Stomach (tissue), 9 donors: Measurements from ENCODE around the gene COQ7. TPM values are rescaled to one million over a fixed set of nuclear protein-coding genes. Genes with fewer than 3 reads are reported as not detected.
A peak's percentile ranks its signal among the peaks of the same experiment; 100 is the strongest.

Experiments
- DNase-seq, 2 donors: peaks; one replicate each; pipeline versions ENCODE4 v3.0.0 to v3.0.0-alpha.2; 2013 to 2019
- H3K27ac ChIP-seq, 5 donors: fragments of 200-600 bp in 4 of 5; sonication (generic) in 4 of 5; one replicate each; pipeline ENCODE4 v1.5.1; 2013 to 2019; ENCODE audit warnings: mild to moderate bottlenecking in 1 of 5, moderate library complexity in 1 of 5
- H3K27me3 ChIP-seq, 3 donors: fragments of 200-600 bp; sonication (generic); one replicate each; pipeline ENCODE4 v1.5.1; 2017 to 2019; ENCODE audit warnings: mixed run types in 1 of 3
- H3K36me3 ChIP-seq, 4 donors: fragments of 200-600 bp; sonication (generic); 1 replicate in 3 of 4; 2 replicates in 1 of 4; pipeline ENCODE4 v1.5.1; 2016 to 2019
- H3K4me1 ChIP-seq, 4 donors: fragments of 200-600 bp; sonication (generic); one replicate each; pipeline ENCODE4 v1.5.1; 2016 to 2019
- H3K4me3 ChIP-seq, 4 donors: fragments of 200-600 bp; sonication (generic) in 3 of 4; one replicate each; pipeline ENCODE4 v1.5.1; 2016 to 2019; ENCODE audit warnings: mild to moderate bottlenecking in 1 of 4
- H3K9me3 ChIP-seq, 4 donors: fragments of 200-600 bp; sonication (generic); one replicate each; pipeline ENCODE4 v1.5.1; 2016 to 2019
- CTCF ChIP-seq, 7 experiments: fragments of 450-650 bp in 4 of 7; fragments of 200-600 bp in 3 of 7; sonication (generic) in 3 of 7; IDR thresholded peaks; one replicate each; pipeline ENCODE4 v1.5.1; 2016 to 2019; ENCODE audit warnings: antibody characterized with exemption in 7 of 7, control low read depth in 2 of 7, mild to moderate bottlenecking in 1 of 7
- EP300 ChIP-seq: sonication (generic); formaldehyde crosslinking; IDR thresholded peaks from one replicate; pipeline ENCODE4 v1.6.1; 2017; ENCODE audit warnings: antibody characterized with exemption
- POLR2A ChIP-seq, 4 donors: fragments of 450-650 bp; IDR thresholded peaks; one replicate each; pipeline ENCODE4 v1.6.1; 2016; ENCODE audit warnings: antibody characterized with exemption in 4 of 4, control low read depth in 2 of 4, mild to moderate bottlenecking in 1 of 4, moderate library complexity in 1 of 4
- POLR2AphosphoS5 ChIP-seq, 3 donors: sonication (generic); formaldehyde crosslinking; IDR thresholded peaks; one replicate each; pipeline ENCODE4 v1.6.1; 2016; ENCODE audit warnings: antibody characterized with exemption in 3 of 3
- WGBS, 5 donors: extraction: QIAGEN DNeasy Blood & Tissue Kit in 3 of 5; methylation state at CpG; one replicate each; pipeline versions ENCODE4 v1.1.5 to v1.1.7; 2013 to 2018; 5-methylcytosine and 5-hydroxymethylcytosine counted together
- intact Hi-C: fragments of 100-400 bp; cut with DNase I; formaldehyde crosslinking; loops from one replicate; pipeline ENCODE4 v1.15.1; 2023; ENCODE audit warnings: low total_unique reads
- polyA plus RNA-seq, 3 donors: library from polyadenylated mRNA; stranded (reverse); fragments of 200-250 nt; gene quantifications; one replicate each; pipeline ENCODE4 v1.2.3, GENCODE V29; 2013
- total RNA-seq, 5 donors: library from RNA; depleted of rRNA; stranded (reverse); fragments of >200 nt; gene quantifications; one replicate each; pipeline versions ENCODE4 v1.1.0 to v1.2.3, GENCODE V29; 2014 to 2016
- donor health status: healthy with polysubstance abuse.
- donor health status: Bipolar disorder and iron deficiency.
- donor health status: healthy.

COQ7 gene
- total and polyA plus RNA-seq, 8 donors: 5.8 to 59.4 (median 20.2) TPM

- Histone ChIP-seq H3K36me3 (no peaks in the 10 kb centered on the region), H3K27me3 (no peaks in the 10 kb centered on the region), H3K4me3 (no peak overlapping the region), H3K9me3 (no peaks in the 10 kb centered on the region), H3K27ac (no peak overlapping the region), H3K4me1 (no peaks in the 10 kb centered on the region)
- TF ChIP-seq POLR2A (IDR thresholded peaks at IDR 0.05) (no peak), CTCF (IDR thresholded peaks at IDR 0.05) (no peak), EP300 (no peak), POLR2AphosphoS5 (IDR thresholded peaks at IDR 0.05) (no peak)
- WGBS, 5 donors: 90 to 95% (median 93%) methylated on average over 11 of the region's 11 CpGs
- no peak for DNase-seq
- intact Hi-C loops: no loop called here
Observed at GRCh38 chr16:19044769-19045168, 22.6 kb upstream of the COQ7 start.

- no peak for DNase-seq
- intact Hi-C loops: no loop called here
Observed at GRCh38 chr16:19046062-19046461, 21.4 kb upstream of the COQ7 start.

GRCh38 chr16:19062706-19063105, 4.7 kb upstream of the COQ7 start:
- 63 to 82% (median 74%) methylated on average over 4 of the region's 4 CpGs for WGBS, 5 donors
- TF ChIP-seq EP300 (no peak), CTCF (IDR thresholded peaks at IDR 0.05) (no peak), POLR2A (IDR thresholded peaks at IDR 0.05) (no peak), POLR2AphosphoS5 (IDR thresholded peaks at IDR 0.05) (no peak)

More at GRCh38 chr16:19046062-19046461, 21.4 kb upstream of the COQ7 start:
- Histone ChIP-seq H3K27me3 (no peaks in the 10 kb centered on the region), H3K27ac (no peak overlapping the region), H3K9me3 (no peaks in the 10 kb centered on the region), H3K36me3 (no peaks in the 10 kb centered on the region), H3K4me1 (no peaks in the 10 kb centered on the region), H3K4me3 (no peak overlapping the region)
- WGBS, 5 donors: 82 to 100% (median 91%) methylated on average over 2 of the region's 2 CpGs
- TF ChIP-seq POLR2AphosphoS5 (IDR thresholded peaks at IDR 0.05) (no peak), POLR2A (IDR thresholded peaks at IDR 0.05) (no peak)

GRCh38 chr16:19066988-19067348, 446 bp upstream of the COQ7 start:
- H3K4me3 ChIP-seq: peak overlapping the region; percentile 59 to 92 (median 73)
- H3K36me3 ChIP-seq: peaks cover 0 to 9% (median 1%) of the 10 kb centered on the region in 4 donors
- no peaks in the 10 kb centered on the region for H3K27me3 ChIP-seq
- WGBS, 5 donors: 49 to 57% (median 52%) methylated on average over 9 of the region's 9 CpGs
- no peak for DNase-seq
- H3K4me1 ChIP-seq: peaks cover 5 to 33% (median 22%) of the 10 kb centered on the region in 4 donors
- H3K9me3 ChIP-seq: no peaks in the 10 kb centered on the region
- no peak for TF ChIP-seq CTCF (IDR thresholded peaks at IDR 0.05)
- TF ChIP-seq POLR2A (IDR thresholded peaks at IDR 0.05): no peak
- TF ChIP-seq POLR2AphosphoS5 (IDR thresholded peaks at IDR 0.05): no peak
- no peak for TF ChIP-seq EP300
- H3K27ac ChIP-seq: peak overlapping the region in 4 of 5 donors; percentile 99 to 100 (median 100)
- intact Hi-C loops: no loop called here

More at GRCh38 chr16:19062706-19063105, 4.7 kb upstream of the COQ7 start:
- Histone ChIP-seq H3K27me3 (no peaks in the 10 kb centered on the region), H3K36me3 (no peaks in the 10 kb centered on the region), H3K4me3 (no peak overlapping the region), H3K4me1 (peaks cover 4 to 9% (median 6%) of the 10 kb centered on the region in 4 donors), H3K9me3 (no peaks in the 10 kb centered on the region), H3K27ac (no peak overlapping the region)
- intact Hi-C loops: no loop called here
- no peak for DNase-seq

GRCh38 chr16:19068237-19068815, 912 bp downstream of the COQ7 start:
- WGBS, 5 donors: 35 to 46% (median 41%) methylated on average over 19 of the region's 19 CpGs
- no peak for DNase-seq

More at GRCh38 chr16:19068237-19068815, 912 bp downstream of the COQ7 start:
- Histone ChIP-seq H3K27ac (peak overlapping the region; percentile 96 to 100 (median 100)), H3K4me3 (peak overlapping the region; percentile 59 to 92 (median 73)), H3K27me3 (no peaks in the 10 kb centered on the region), H3K4me1 (peaks cover 5 to 33% (median 22%) of the 10 kb centered on the region in 4 donors), H3K9me3 (no peaks in the 10 kb centered on the region), H3K36me3 (peaks cover 3 to 23% (median 15%) of the 10 kb centered on the region in 4 donors)
- intact Hi-C loops: no loop called here
- TF ChIP-seq POLR2A (IDR thresholded peaks at IDR 0.05): no peak
- no peak for TF ChIP-seq POLR2AphosphoS5 (IDR thresholded peaks at IDR 0.05)
- no peak for TF ChIP-seq EP300
- TF ChIP-seq CTCF (IDR thresholded peaks at IDR 0.05): no peak
